LNCaP clone FGC (cell line): ENCODE results near the gene PFDN4.
A peak's percentile ranks its signal among the peaks of the same experiment; 100 is the strongest.
"Not testable (repeated sequence)": the region's sequence is repeated elsewhere in the genome, so short reads cannot be mapped to it uniquely, and the experiment has no call there.

Source experiments
- DNase-seq: peaks from one replicate; pipeline ENCODE4 v3.0.0-alpha.2; 2011; ENCODE audit warnings: low read depth
- H3K4me3 ChIP-seq: 2 replicates; pipeline ENCODE4 v1.5.1; 2011; ENCODE audit warnings: mild to moderate bottlenecking, low read depth, low read length, control low read depth
- CTCF ChIP-seq: IDR thresholded peaks from 2 replicates; pipeline ENCODE4 v1.5.1; 2012; ENCODE audit warnings: mild to moderate bottlenecking; ENCODE audit not compliant: control insufficient read depth, insufficient read depth; ENCODE audit errors: extremely low read depth

Gene PFDN4

DNA sequence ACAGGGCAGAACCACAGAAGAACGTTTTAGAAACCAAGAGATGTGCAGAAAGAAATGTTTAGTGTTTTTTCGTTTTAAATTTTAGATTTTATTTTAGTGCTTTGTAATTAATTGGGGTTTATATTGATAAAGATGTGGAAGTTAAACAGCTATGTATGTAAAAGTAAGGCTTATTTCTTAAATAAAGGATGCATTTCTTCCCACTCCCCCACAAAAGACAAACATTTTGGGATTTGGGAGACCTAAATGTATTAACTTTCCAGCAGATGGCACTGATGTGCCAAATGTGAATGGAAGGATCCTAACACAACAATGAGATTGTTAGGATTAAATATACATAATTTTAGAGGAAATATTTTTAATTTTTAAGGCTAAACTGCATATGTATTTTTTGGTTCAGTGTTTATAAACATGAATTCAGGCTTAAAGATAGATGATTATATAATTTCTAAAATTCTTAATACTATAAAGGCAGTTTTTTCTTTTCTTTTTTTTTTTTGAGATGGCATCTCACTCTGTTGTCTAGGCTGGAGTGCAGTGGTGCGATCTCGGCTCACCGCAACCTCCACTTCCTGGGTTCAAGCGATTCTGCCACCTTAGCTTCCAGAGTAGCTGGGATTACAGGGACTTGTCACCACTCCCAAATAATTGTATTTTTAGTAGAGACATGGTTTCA is 12.0 kb downstream of the PFDN4 start:
- no peak overlapping the region for H3K4me3 ChIP-seq
- DNase-seq, result no peak
- TF ChIP-seq CTCF, result peak; percentile 61

DNA sequence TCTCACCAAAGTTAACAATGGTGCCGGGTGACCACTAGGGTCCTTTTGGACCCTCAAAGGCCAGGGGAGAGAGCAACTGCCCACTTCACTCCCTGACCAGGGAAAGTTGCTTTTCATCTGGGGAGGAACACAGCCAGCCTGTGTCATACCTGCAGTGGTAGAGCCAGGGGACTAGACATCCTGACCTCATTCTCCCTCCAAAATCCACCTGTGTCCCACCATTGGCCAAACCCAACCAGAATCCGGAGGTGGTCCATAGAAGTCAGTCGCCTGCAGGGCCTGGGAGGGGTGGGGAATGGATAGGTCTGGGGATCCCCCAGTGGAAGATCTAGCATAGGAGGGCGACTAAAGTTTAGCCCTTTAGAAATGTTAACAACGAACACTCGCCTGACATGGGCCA is 12.8 kb downstream of the PFDN4 start:
- DNase-seq, result no peak
- H3K4me3 ChIP-seq, result no peak overlapping the region
- no peak for TF ChIP-seq CTCF

DNA sequence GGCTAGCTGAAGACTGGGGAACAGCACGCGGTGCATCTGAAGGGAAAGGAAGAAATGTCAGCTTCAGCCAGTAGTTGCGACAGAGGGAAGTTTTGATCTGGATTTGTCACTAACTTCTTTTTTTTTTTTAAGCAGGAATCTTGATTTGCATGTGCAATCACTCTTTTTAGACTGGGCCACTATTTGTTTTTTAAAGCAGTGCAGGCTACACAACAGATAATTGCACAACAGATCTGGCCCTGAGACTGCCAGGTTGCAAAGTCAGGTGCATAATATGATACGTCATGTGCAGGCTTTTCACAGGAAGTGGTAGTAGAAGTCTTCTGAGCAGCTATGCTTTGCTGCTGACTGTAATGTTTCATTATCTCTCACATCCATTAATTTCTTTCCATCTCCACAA is 13.5 kb downstream of the PFDN4 start:
- no peak overlapping the region for H3K4me3 ChIP-seq
- no peak for TF ChIP-seq CTCF
- no peak for DNase-seq

DNA sequence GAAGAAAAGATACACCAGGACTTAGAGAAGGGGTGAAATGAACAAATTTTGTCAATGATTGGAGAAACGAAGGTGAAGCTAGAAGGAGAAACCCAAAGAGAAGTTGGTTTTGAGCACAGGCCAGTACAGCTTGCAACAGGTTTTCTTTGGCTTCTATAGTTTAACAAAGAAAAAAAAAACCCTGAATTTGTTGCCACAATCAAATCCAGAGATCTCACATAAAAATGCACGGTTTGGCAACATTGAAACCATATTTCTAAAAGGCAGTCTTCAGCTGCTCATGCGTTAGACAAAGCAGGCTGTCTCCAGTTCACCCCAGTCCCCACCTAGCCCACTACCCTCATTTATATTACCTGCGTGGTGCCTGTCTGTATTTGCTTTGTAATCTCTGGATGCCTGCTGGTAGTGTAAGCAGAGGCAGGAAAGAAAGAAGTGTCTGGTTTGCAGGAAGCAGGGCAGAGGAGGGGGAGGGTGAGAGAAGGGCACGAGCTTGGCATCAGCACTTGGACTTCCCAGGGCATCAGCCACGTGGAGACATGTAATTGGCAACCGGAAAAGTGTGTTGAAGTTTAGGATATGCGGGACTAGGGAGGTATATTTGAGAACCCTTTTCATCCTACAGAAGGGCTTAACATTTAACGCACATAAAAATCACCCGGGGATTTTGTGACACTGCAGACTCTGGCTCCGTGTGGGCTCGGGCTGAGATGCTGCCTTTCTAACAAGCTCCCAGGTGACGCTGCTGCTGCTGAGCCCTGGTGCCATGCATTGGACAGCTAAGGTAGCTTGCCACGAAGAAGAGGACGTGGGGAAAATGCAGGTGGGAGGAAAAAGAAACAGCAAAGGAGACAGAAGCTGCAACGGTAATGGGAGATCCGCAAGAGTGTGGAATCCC is 14.4 kb downstream of the PFDN4 start:
- DNase-seq, result peak; percentile 26
- no peak overlapping the region for H3K4me3 ChIP-seq
- no peak for TF ChIP-seq CTCF

- no peak for DNase-seq
- no peak overlapping the region for H3K4me3 ChIP-seq
- TF ChIP-seq CTCF, result no peak
Observed at GRCh38 chr20:54223285-54223684, 15.4 kb downstream of the PFDN4 start.

DNA sequence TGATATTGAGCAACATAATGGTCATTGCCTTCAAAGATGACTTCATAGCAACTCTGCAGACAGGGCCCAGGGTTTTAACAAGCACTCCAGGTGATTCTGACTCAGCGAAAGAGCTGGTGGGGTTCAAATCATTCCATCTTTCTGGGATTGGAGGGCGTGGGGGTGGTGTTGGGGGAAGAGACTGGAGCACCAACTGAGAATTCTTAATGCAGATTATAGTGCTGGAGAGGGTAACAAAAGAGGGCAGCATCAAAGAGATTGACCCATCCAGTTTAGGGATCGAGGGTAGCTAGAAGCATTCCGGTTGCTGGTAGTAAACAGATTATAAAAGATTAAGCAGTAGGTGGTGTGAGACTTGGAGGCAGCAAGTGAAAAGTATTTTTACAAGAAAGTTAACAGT is 15.9 kb downstream of the PFDN4 start:
- no peak for TF ChIP-seq CTCF
- H3K4me3 ChIP-seq, result no peak overlapping the region
- no peak for DNase-seq

DNA sequence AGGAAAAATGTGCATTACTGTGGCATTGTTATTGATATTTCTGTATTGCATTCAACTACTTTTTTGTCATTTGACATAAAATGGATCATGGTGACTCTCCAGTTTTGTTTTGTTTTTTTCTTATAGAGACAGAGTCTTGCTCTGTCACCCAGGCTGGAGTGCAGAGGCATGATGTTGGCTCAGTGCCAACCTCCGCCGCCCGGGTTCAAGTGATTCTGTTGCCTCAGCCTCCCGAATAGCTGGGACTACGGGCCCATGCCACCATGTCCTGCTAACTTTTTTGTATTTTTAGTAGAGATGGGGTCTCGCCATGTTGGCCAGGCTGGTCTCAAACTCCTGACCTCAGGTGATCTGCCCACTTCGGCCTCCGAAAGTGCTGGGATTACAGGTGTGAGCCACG is 16.8 kb downstream of the PFDN4 start:
- not testable (repeated sequence) for H3K4me3 ChIP-seq, DNase-seq
